H9 (cell line): ENCODE results near the gene AGPAT1. TPM values are rescaled to one million over a fixed set of nuclear protein-coding genes. Genes with fewer than 3 reads are reported as not detected.

Experiments
- DNase-seq: peaks from one replicate; pipeline ENCODE4 v3.0.0-alpha.2; 2017
- H2AFZ ChIP-seq: one replicate; pipeline ENCODE4 v1.6.1; 2013; ENCODE audit warnings: mild to moderate bottlenecking, low read length, control low read depth, moderate library complexity
- H2AK5ac ChIP-seq: 2 replicates; pipeline ENCODE4 v1.6.1; 2013; ENCODE audit warnings: low read length, control low read depth, mixed read lengths; ENCODE audit not compliant: insufficient read length
- H2BK120ac ChIP-seq: one replicate; pipeline ENCODE4 v1.6.1; 2013; ENCODE audit warnings: low read depth, mild to moderate bottlenecking, low read length, control low read depth, inconsistent platforms; ENCODE audit not compliant: poor library complexity, severe bottlenecking
- H2BK12ac ChIP-seq: 2 replicates; pipeline ENCODE4 v1.6.1; 2013; ENCODE audit warnings: low read length, control low read depth, mixed read lengths, low read depth; ENCODE audit not compliant: insufficient read length
- H2BK15ac ChIP-seq: 2 replicates; pipeline ENCODE4 v1.6.1; 2013; ENCODE audit warnings: low read depth, low read length, control low read depth
- H2BK20ac ChIP-seq: one replicate; pipeline ENCODE4 v1.6.1; 2013; ENCODE audit warnings: low read depth, mild to moderate bottlenecking, low read length, control low read depth, inconsistent platforms; ENCODE audit not compliant: poor library complexity, severe bottlenecking
- H2BK5ac ChIP-seq: 2 replicates; pipeline ENCODE4 v1.6.1; 2013; ENCODE audit warnings: low read length, control low read depth, mixed read lengths; ENCODE audit not compliant: insufficient read length
- H3K14ac ChIP-seq: 2 replicates; pipeline ENCODE4 v1.6.1; 2013; ENCODE audit warnings: low read length, control low read depth; ENCODE audit not compliant: insufficient read depth
- H3K18ac ChIP-seq: 2 replicates; pipeline ENCODE4 v1.6.1; 2013; ENCODE audit warnings: low read depth, mild to moderate bottlenecking, mixed read lengths, low read length, control low read depth; ENCODE audit not compliant: insufficient read length
- H3K23ac ChIP-seq: 2 replicates; pipeline ENCODE4 v1.6.1; 2013; ENCODE audit warnings: low read length, control low read depth, mixed read lengths, low read depth; ENCODE audit not compliant: insufficient read length
- H3K23me2 ChIP-seq: 2 replicates; pipeline ENCODE4 v1.6.1; 2013; ENCODE audit warnings: low read depth, mild to moderate bottlenecking, mixed read lengths, low read length, control low read depth; ENCODE audit not compliant: insufficient read length, poor library complexity, severe bottlenecking
- H3K27ac ChIP-seq: 2 replicates; pipeline ENCODE4 v1.5.1; 2013; ENCODE audit warnings: low read length, control low read depth, mixed read lengths, low read depth; ENCODE audit not compliant: insufficient read length
- H3K27me3 ChIP-seq: 2 replicates; pipeline ENCODE4 v1.6.1; 2013; ENCODE audit warnings: low read length, control low read depth, inconsistent platforms; ENCODE audit not compliant: insufficient read depth
- H3K4ac ChIP-seq: 2 replicates; pipeline ENCODE4 v1.6.1; 2013; ENCODE audit warnings: low read depth, mild to moderate bottlenecking, control low read depth, inconsistent platforms, low read length, moderate library complexity
- H3K4me1 ChIP-seq: 2 replicates; pipeline ENCODE4 v1.6.1; 2013; ENCODE audit warnings: low read length, control low read depth, inconsistent platforms; ENCODE audit not compliant: insufficient read depth
- H3K4me2 ChIP-seq: 2 replicates; pipeline ENCODE4 v1.6.1; 2013; ENCODE audit warnings: low read length, control low read depth, mixed read lengths; ENCODE audit not compliant: insufficient read length, insufficient read depth
- H3K56ac ChIP-seq: 2 replicates; pipeline ENCODE4 v1.6.1; 2013; ENCODE audit warnings: low read depth, mild to moderate bottlenecking, mixed read lengths, low read length, control low read depth; ENCODE audit not compliant: insufficient read length
- H3K79me1 ChIP-seq: 2 replicates; pipeline ENCODE4 v1.6.1; 2013; ENCODE audit warnings: low read depth, mild to moderate bottlenecking, moderate library complexity, low read length, control low read depth, inconsistent platforms; ENCODE audit not compliant: insufficient read depth, poor library complexity, severe bottlenecking
- H3K79me2 ChIP-seq: 2 replicates; pipeline ENCODE4 v1.6.1; 2013; ENCODE audit warnings: low read length, control low read depth, inconsistent platforms; ENCODE audit not compliant: insufficient read depth
- H3K9ac ChIP-seq: 2 replicates; pipeline ENCODE4 v1.6.1; 2013; ENCODE audit warnings: low read length, control low read depth, mixed read lengths; ENCODE audit not compliant: insufficient read length; ENCODE audit errors: extremely low read depth
- H3K9me3 ChIP-seq: one replicate; pipeline ENCODE4 v1.6.1; 2013; ENCODE audit warnings: low read depth, low read length, inconsistent platforms; ENCODE audit not compliant: control insufficient read depth
- H3T11ph ChIP-seq: one replicate; pipeline ENCODE4 v1.6.1; 2013; ENCODE audit warnings: mild to moderate bottlenecking, low read length, control low read depth, inconsistent platforms
- H4K20me1 ChIP-seq: one replicate; pipeline ENCODE4 v1.6.1; 2013; ENCODE audit not compliant: control insufficient read depth, insufficient read length, insufficient read depth
- H4K5ac ChIP-seq: 2 replicates; pipeline ENCODE4 v1.6.1; 2013; ENCODE audit warnings: low read depth, mild to moderate bottlenecking, mixed read lengths, low read length, control low read depth; ENCODE audit not compliant: insufficient read length
- H4K8ac ChIP-seq: replicated peaks from 2 replicates; pipeline ENCODE4 v1.6.1; 2013; ENCODE audit warnings: low read length, control low read depth, mixed read lengths, low read depth; ENCODE audit not compliant: insufficient read length
- H4K91ac ChIP-seq: 2 replicates; pipeline ENCODE4 v1.6.1; 2013; ENCODE audit warnings: low read depth, mild to moderate bottlenecking, moderate library complexity, mixed read lengths, low read length, control low read depth; ENCODE audit not compliant: insufficient read length
- H3K27ac Mint-ChIP-seq, 3 experiments: 2 replicates in 2 of 3; 3 replicates in 1 of 3; pipeline ENCODE4 v1.8.0; 2020 to 2021; ENCODE audit warnings: mixed read lengths in 3 of 3, mild to moderate bottlenecking in 1 of 3, moderate library complexity in 1 of 3
- H3K27me3 Mint-ChIP-seq: 2 replicates; pipeline ENCODE4 v1.8.0; 2021; ENCODE audit warnings: low read depth, mild to moderate bottlenecking, moderate library complexity, mixed read lengths
- H3K36me3 Mint-ChIP-seq, 3 experiments: 2 replicates in 2 of 3; 3 replicates in 1 of 3; pipeline ENCODE4 v1.8.0; 2020 to 2021; ENCODE audit warnings: low read depth in 3 of 3, mixed read lengths in 3 of 3; ENCODE audit not compliant: insufficient read depth in 1 of 3
- H3K4me1 Mint-ChIP-seq, 2 experiments: 2 replicates each; pipeline ENCODE4 v1.8.0; 2020; ENCODE audit warnings: mixed read lengths in 2 of 2
- H3K4me3 Mint-ChIP-seq, 2 experiments: 2 replicates in 1 of 2; 3 replicates in 1 of 2; pipeline ENCODE4 v1.8.0; 2020 to 2021; ENCODE audit warnings: mild to moderate bottlenecking in 2 of 2, mixed read lengths in 2 of 2, moderate library complexity in 1 of 2
- H3K9me3 Mint-ChIP-seq, 2 experiments: 2 replicates in 1 of 2; 3 replicates in 1 of 2; pipeline ENCODE4 v1.8.0; 2020; ENCODE audit warnings: mild to moderate bottlenecking in 2 of 2, mixed read lengths in 2 of 2, moderate library complexity in 1 of 2
- WGBS: extraction: QIAGEN DNeasy Blood & Tissue Kit; methylation state at CpG from one replicate; pipeline ENCODE4 v1.1.7; 2013; ENCODE audit warnings: missing lambda C conversion rate, low lambda C conversion rate, mixed read lengths; ENCODE audit not compliant: insufficient read length; ENCODE audit errors: extremely low coverage; 5-methylcytosine and 5-hydroxymethylcytosine counted together
- total RNA-seq: library from RNA; stranded (reverse); gene quantifications from 2 replicates; pipeline ENCODE4 v1.2.1, GENCODE V29; 2021
- TF ChIP-seq, protein P1 (sequence below): fragments of 200-600 bp; sonication (generic); conservative IDR thresholded peaks from 3 replicates; pipeline ENCODE4 v1.8.0; 2021; ENCODE audit warnings: antibody characterized with exemption, mild to moderate bottlenecking

AGPAT1 gene
- total RNA-seq, 1 experiment from 2014 or later, result 89.5 TPM

DNA sequence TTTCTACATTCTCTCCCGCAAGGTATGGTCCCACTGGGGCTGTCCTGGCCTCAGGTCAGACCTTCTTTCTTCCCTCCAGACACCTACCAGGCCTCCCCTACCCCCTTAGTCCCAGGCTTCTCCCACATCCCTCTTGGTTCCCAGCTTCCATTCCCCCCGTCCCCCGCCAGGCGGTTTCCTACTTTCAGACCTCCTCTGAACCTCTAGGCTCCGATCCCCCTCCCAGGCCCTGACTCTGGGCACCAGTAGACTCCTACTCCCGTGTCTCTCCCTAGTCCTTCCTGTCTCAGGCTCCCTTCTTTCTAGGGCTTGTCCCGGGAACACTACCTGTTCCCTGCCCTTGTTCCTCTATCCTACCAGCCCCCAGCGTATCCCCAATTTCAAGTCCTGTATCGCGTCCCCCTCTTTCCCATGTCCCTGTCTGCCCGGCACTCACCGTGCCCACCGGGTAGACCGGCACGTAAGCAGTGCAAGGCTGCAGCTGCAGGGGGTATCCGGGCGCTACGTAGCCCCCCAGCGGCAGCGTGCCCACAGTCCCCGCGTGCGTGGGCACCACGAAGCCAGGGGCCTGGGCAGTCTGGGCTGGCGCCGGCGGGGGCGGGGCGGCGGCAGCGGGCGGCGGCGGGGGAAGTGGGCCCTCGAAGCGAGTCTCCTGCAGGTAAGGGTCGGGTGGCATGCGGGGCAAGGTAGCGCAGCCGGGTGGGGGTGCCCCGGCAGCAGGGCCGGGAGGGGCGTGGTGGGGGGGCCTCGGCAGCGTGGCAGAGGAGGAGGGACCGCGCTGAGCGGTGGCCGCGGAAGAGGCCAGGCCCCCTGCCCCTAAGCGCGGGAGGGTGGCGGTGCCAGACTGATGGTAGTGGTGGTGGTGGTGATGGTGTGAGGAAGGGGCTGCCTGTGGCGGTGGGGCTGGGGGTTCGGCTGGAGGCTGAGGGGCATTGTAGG is 25.7 kb downstream of the AGPAT1 start:
- Mint-ChIP-seq H3K4me1 (peaks cover 46 to 69% of the 10 kb centered on the region in 2 experiments), H3K36me3 (peaks cover under 1 to 9% (median 4%) of the 10 kb centered on the region in 3 experiments; a peak in 4 of 7 replicates), H3K9me3 (no peaks in the 10 kb centered on the region; a peak in 1 of 5 replicates), H3K27me3 (peaks cover 4% of the 10 kb centered on the region), H3K4me3 (peak overlapping the region in 1 of 2 experiments; percentile 98; a peak in 3 of 5 replicates), H3K27ac (peak overlapping the region in 1 of 3 experiments; percentile 61; a peak in 3 of 7 replicates)
- TF ChIP-seq, protein P1, sequence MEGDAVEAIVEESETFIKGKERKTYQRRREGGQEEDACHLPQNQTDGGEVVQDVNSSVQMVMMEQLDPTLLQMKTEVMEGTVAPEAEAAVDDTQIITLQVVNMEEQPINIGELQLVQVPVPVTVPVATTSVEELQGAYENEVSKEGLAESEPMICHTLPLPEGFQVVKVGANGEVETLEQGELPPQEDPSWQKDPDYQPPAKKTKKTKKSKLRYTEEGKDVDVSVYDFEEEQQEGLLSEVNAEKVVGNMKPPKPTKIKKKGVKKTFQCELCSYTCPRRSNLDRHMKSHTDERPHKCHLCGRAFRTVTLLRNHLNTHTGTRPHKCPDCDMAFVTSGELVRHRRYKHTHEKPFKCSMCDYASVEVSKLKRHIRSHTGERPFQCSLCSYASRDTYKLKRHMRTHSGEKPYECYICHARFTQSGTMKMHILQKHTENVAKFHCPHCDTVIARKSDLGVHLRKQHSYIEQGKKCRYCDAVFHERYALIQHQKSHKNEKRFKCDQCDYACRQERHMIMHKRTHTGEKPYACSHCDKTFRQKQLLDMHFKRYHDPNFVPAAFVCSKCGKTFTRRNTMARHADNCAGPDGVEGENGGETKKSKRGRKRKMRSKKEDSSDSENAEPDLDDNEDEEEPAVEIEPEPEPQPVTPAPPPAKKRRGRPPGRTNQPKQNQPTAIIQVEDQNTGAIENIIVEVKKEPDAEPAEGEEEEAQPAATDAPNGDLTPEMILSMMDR, result no peak
- no peak overlapping the region for H3K14ac ChIP-seq
- H4K20me1 ChIP-seq, result no peaks in the 10 kb centered on the region
- no peak overlapping the region for H3K23ac ChIP-seq
- no peak overlapping the region for H4K91ac ChIP-seq
- DNase-seq, result peak; percentile 75
- peaks cover 41% of the 10 kb centered on the region for H3K23me2 ChIP-seq
- peak overlapping the region; percentile 46 for H2AFZ ChIP-seq
- no peak overlapping the region for H2AK5ac ChIP-seq
- H2BK15ac ChIP-seq, result no peak overlapping the region
- H3K4me1 ChIP-seq, result peaks cover 9% of the 10 kb centered on the region
- H3K27ac ChIP-seq, result no peak overlapping the region
- H2BK120ac ChIP-seq, result no peak overlapping the region
- peak overlapping the region; percentile 81 for H3K4me2 ChIP-seq
- no peaks in the 10 kb centered on the region for H3K9me3 ChIP-seq
- no peak overlapping the region for H3K9ac ChIP-seq
- no peaks in the 10 kb centered on the region; the same call in 1 of the 2 replicates for H3K27me3 ChIP-seq
- no CpG with 5 or more reads among the region's 55 CpGs for WGBS
- H3K79me2 ChIP-seq, result no peaks in the 10 kb centered on the region
- H3T11ph ChIP-seq, result no peak overlapping the region
- H4K5ac ChIP-seq, result no peak overlapping the region
- H2BK5ac ChIP-seq, result no peak overlapping the region
- H3K18ac ChIP-seq, result no peak overlapping the region
- H2BK20ac ChIP-seq, result no peak overlapping the region
- no peak overlapping the region for H3K56ac ChIP-seq
- H3K4ac ChIP-seq, result no peak overlapping the region
- no peaks in the 10 kb centered on the region for H3K79me1 ChIP-seq
- H2BK12ac ChIP-seq, result no peak overlapping the region
- no peak overlapping the region for H4K8ac ChIP-seq
